Measurements from ENCODE around the gene KLHL33.

GRCh38 chr14:20419419-20419818 lies 16.5 kb downstream of the KLHL33 start:
- TF ChIP-seq CTCF (IDR thresholded peaks at IDR 0.05) (no peak), POLR2A (IDR thresholded peaks at IDR 0.05) (no peak)
